ENCODE measurements around the gene PRRG2. TPM values are rescaled to one million over a fixed set of nuclear protein-coding genes. Genes with fewer than 3 reads are reported as not detected.
A peak's percentile ranks its signal among the peaks of the same experiment; 100 is the strongest.

The PRRG2 gene
- total RNA-seq, 1 experiment from 2014 or later, result 0.64 TPM

DNA sequence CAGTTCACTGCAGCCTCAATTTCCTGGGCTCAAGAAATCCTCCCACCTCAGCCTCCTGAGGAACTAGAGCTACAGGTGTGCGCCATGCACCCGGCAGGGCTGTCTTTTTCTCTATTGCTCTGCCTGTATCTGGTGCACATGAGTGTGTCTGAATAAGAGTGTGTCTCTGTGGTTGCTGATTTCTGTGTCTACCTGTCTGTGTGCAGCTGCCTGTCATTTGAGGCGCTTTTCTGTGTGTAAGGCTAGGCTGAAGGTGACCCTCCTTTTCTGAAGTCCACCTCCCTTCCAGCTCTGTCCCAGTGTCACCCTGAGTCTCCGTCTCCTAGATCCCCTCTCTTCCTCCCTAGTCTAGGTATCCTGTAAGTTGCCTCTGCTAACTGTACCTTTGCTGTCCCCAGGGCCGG lies 8.4 kb downstream of the PRRG2 start:
- no peak for DNase-seq (ENCODE audit: low read depth, low spot score)
- intact Hi-C loops (cut with micrococcal nuclease; ENCODE audit: unreplicated experiment), result no loop called here
- CTCF ChIA-PET, result no interaction called here

DNA sequence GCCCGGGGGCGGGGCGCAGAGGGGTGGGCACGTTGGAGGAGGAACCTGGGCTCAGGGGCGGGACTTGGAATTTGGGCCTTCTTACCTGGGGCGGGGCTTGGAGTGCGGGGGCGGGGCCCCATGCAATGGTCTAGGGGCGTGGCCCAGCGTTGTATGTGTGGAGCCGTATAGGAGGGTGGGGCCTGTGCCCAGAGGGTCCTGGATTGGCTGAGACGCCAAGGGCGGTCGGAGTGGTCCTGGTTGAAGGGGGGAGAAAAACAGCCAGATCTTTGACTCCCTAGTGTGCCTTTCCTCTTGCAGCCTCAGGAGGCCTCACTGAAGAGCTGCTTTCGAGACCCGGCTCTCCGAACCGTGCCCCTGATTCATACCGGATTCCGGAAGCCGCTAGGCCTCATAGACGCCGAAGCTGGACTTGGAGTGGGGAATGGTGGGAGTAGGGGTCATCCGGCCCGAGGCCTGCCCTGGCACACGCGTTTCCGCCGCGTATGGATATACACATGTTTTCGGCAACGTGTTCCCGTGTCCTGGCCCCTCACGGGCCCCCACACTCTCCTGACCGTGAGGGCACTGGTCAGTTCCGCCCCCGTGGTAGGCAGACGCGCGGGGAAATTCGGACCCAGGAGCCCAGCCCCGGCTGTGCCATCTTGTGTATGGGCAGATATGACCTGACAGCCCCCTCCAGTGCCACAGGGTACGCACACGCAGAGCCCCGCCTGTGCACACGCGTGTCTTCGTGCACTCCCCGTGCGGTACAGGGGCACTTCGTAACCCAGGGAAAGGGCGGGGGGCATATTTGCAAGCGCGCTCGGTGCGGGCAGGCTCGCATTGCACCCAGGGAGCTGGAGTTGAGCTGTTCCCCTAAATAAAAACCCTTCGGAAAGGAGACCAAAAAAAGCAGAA lies 9.2 kb downstream of the PRRG2 start:
- H3K36me3 ChIP-seq (ENCODE audit: control insufficient read depth, insufficient read depth, low read length), result peaks cover 4% of the 10 kb centered on the region; the same call in 1 of the 2 replicates
- ChIA-PET POLR2A (no interaction called here), CTCF (no interaction called here)
- BruUV-seq (replicated peaks), result no TSS peak
- peak overlapping the region; percentile 63 to 77 for H3K4me3 ChIP-seq (ENCODE audit: low read depth in 2 of 2, low read length in 2 of 2)
- no peaks in the 10 kb centered on the region for H3K27me3 ChIP-seq (ENCODE audit: control insufficient read depth, insufficient read depth, low read length)
- H3K4me1 ChIP-seq (ENCODE audit: control insufficient read depth, insufficient read depth, low read length), result peaks cover 8% of the 10 kb centered on the region
- H3K9me3 ChIP-seq (ENCODE audit: control insufficient read depth, insufficient read depth, low read depth, low read length), result no peaks in the 10 kb centered on the region
- ATAC-seq, result peak; percentile 87
- intact Hi-C loops (cut with micrococcal nuclease; ENCODE audit: unreplicated experiment) (no loop called here), in situ Hi-C loops (cut with HindIII; ENCODE audit: low pct_unique_long_range_greater_than_20kb, low sequenced_read_pairs) (no loop called here)
- peak; percentile 79 for TF ChIP-seq POLR2AphosphoS5 (IDR thresholded peaks at IDR 0.05; ENCODE audit: low read depth, low read length)
- TF ChIP-seq SIN3A (IDR thresholded peaks at IDR 0.05; ENCODE audit: borderline replicate concordance, insufficient read depth, low read depth, low read length), result no peak
- peak; percentile 56 for DNase-seq (ENCODE audit: low read depth, low spot score)
- peak overlapping the region; percentile 88 for H3K27ac ChIP-seq (ENCODE audit: low read length)

More for the DNA sequence above, 8.4 kb downstream of the PRRG2 start:
- no peak overlapping the region for H3K27ac ChIP-seq (ENCODE audit: low read length)
- no peaks in the 10 kb centered on the region for H3K27me3 ChIP-seq (ENCODE audit: control insufficient read depth, insufficient read depth, low read length)
- peaks cover 4% of the 10 kb centered on the region; the same call in 1 of the 2 replicates for H3K36me3 ChIP-seq (ENCODE audit: control insufficient read depth, insufficient read depth, low read length)
- in situ Hi-C loops (cut with HindIII; ENCODE audit: low pct_unique_long_range_greater_than_20kb, low sequenced_read_pairs), result no loop called here
- POLR2A ChIA-PET, result no interaction called here
- H3K4me1 ChIP-seq (ENCODE audit: control insufficient read depth, insufficient read depth, low read length), result peaks cover 8% of the 10 kb centered on the region
- H3K9me3 ChIP-seq (ENCODE audit: control insufficient read depth, insufficient read depth, low read depth, low read length), result no peaks in the 10 kb centered on the region
- ATAC-seq, result no peak; the same call in 1 of the 2 replicates
- no peak overlapping the region for H3K4me3 ChIP-seq (ENCODE audit: low read depth in 2 of 2, low read length in 2 of 2)
- BruUV-seq (replicated peaks), result no TSS peak
- TF ChIP-seq, protein P1, sequence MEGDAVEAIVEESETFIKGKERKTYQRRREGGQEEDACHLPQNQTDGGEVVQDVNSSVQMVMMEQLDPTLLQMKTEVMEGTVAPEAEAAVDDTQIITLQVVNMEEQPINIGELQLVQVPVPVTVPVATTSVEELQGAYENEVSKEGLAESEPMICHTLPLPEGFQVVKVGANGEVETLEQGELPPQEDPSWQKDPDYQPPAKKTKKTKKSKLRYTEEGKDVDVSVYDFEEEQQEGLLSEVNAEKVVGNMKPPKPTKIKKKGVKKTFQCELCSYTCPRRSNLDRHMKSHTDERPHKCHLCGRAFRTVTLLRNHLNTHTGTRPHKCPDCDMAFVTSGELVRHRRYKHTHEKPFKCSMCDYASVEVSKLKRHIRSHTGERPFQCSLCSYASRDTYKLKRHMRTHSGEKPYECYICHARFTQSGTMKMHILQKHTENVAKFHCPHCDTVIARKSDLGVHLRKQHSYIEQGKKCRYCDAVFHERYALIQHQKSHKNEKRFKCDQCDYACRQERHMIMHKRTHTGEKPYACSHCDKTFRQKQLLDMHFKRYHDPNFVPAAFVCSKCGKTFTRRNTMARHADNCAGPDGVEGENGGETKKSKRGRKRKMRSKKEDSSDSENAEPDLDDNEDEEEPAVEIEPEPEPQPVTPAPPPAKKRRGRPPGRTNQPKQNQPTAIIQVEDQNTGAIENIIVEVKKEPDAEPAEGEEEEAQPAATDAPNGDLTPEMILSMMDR (IDR thresholded peaks at IDR 0.05), result no peak
- TF ChIP-seq SIN3A (IDR thresholded peaks at IDR 0.05; ENCODE audit: borderline replicate concordance, insufficient read depth, low read depth, low read length) (no peak), POLR2AphosphoS5 (IDR thresholded peaks at IDR 0.05; ENCODE audit: low read depth, low read length) (no peak), TCF7L2 (IDR thresholded peaks at IDR 0.05; ENCODE audit: low read depth, low read length) (no peak), REST (IDR thresholded peaks at IDR 0.05; ENCODE audit: insufficient read depth in 1 of 2, low read depth in 2 of 2, low read length in 1 of 2) (no peak)
